ENCODE results near the gene BTBD9.
A peak's percentile ranks its signal among the peaks of the same experiment; 100 is the strongest.

BTBD9 gene

DNA sequence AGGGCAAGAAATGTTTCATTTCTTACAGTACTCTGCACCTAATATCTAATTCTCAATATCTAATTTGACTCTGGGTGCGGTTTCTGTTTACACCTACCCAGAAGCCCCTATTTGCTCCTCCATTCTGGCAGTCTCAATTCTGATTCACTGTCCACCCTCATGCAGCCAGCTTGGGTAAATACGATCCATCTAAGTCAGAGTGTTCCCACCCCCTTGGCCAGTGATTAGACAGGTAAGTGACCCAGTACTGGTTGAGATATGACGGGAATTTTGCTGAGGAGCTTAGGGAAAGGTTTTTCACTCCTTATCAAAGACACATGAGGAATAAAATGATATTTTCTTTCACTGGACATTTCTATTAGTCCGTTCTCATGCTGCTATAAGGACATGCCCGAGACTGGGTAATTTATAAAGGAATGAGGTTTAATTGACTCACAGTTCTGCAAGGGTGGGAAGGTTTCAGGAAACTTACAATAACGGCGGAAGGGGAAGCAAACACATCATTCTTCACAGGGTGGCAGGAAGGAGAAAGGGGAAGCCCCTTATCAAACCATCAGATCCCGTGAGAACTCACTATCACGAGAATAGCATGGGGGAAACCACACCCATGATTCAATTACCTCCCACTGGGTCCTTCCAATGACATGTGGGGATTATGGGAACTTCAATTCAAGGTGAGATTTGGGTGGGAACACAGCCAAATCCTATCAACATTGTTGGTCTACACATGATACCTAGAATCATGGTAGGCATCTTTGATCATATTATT lies 33.9 kb upstream of the BTBD9 start:
- in situ Hi-C loops (cut with HindIII; ENCODE audit: low sequenced_read_pairs), result no loop called here
- no peak overlapping the region for H3K4me3 ChIP-seq (ENCODE audit: low read depth, low read length)
- TF ChIP-seq, protein P1, sequence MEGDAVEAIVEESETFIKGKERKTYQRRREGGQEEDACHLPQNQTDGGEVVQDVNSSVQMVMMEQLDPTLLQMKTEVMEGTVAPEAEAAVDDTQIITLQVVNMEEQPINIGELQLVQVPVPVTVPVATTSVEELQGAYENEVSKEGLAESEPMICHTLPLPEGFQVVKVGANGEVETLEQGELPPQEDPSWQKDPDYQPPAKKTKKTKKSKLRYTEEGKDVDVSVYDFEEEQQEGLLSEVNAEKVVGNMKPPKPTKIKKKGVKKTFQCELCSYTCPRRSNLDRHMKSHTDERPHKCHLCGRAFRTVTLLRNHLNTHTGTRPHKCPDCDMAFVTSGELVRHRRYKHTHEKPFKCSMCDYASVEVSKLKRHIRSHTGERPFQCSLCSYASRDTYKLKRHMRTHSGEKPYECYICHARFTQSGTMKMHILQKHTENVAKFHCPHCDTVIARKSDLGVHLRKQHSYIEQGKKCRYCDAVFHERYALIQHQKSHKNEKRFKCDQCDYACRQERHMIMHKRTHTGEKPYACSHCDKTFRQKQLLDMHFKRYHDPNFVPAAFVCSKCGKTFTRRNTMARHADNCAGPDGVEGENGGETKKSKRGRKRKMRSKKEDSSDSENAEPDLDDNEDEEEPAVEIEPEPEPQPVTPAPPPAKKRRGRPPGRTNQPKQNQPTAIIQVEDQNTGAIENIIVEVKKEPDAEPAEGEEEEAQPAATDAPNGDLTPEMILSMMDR (IDR thresholded peaks at IDR 0.05; ENCODE audit: low read depth, low read length, missing control alignments), result no peak
- no peak for DNase-seq (ENCODE audit: low read depth)

DNA sequence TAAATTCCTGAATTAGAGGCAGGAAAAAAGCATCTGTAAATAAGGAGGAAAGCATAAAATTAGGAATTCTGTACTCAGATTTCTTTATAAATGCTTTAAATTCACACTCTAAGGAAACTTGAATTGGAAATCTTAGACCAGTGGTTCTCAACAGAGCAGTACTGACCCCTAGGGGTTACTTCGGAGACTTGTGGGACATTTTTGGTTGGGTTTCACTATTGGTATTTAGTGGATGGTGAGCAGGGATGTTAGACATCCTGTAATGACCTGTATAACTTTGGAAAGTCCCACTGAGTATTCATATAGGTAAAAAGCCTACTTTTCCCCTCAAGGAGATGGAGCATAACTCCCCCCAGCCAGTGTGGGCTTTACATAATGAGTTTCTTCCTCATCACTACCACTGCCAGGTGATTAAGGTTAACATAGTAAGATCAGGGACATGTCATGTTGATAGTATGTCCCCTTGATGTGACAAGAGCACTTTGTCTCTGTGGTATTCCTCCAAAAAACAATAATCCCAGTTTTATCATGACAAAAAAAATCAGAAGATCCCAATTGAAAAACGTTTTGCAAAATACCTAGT lies 32.2 kb upstream of the BTBD9 start:
- DNase-seq (ENCODE audit: low read depth), result peak; percentile 64
- TF ChIP-seq, protein P1 (IDR thresholded peaks at IDR 0.05; ENCODE audit: low read depth, low read length, missing control alignments), result peak; percentile 81
- in situ Hi-C loops (cut with HindIII; ENCODE audit: low sequenced_read_pairs), result no loop called here

DNA sequence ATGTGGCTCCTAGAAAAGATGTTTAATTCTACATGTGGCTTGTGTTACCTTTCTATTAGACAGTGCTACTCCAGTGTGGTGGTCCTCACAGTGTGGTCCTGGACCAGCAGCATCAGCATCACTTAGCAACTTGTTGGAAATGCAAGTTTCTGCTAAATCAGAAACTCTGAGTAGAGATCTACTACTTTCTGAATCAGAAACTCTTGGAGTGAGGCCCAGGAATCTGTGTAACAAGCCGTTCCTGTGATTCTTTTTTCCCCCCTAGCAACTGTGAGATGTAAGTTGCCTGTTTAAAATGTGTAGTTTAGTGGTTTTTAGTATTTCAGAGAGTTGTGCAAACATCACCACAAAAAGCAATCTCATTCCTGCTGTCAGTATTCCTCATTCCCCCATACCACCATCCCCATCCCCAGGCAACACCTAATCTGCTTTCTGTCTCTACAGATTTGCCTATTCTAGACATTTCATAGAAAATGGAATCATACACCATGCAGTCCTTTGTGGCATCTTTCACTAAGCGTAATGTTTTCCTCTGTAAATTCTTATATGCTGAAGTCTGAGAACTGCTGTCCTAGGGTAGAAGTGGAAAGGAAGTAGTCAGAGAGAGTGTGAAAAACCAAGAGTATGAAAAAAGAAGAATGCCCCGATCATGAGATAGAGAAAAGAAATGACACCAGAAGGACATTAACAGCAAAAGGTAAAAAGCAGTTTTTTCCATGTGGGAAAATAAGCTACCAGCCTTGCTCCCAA lies 18.9 kb upstream of the BTBD9 start:
- no peak for DNase-seq (ENCODE audit: low read depth)
- no peak overlapping the region for H3K4me3 ChIP-seq (ENCODE audit: low read depth, low read length)
- TF ChIP-seq, protein P1 (IDR thresholded peaks at IDR 0.05; ENCODE audit: low read depth, low read length, missing control alignments), result no peak
- in situ Hi-C loops (cut with HindIII; ENCODE audit: low sequenced_read_pairs), result no loop called here

More for the DNA sequence above, 32.2 kb upstream of the BTBD9 start:
- H3K4me3 ChIP-seq (ENCODE audit: low read depth, low read length), result no peak overlapping the region

DNA sequence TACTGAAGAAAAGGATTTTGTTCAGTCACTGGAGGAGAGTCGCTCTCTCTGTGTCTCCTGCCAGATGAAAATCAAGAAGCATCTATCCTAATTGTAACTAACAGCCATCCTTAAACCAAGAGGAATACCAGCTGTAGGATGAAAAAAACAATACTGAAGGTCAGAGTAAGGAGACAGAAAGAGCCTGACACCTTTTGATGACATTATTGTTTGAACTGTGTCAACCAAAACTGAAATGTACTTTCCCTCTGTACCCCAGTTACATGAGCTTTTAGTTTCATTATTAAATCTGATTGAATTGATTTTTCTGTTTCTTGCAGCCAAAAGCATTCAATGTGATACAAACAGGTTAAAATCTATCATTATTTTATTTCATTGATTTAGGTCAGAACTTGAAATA lies 17.2 kb upstream of the BTBD9 start:
- no peak for DNase-seq (ENCODE audit: low read depth)
- TF ChIP-seq, protein P1 (IDR thresholded peaks at IDR 0.05; ENCODE audit: low read depth, low read length, missing control alignments), result no peak
- in situ Hi-C loops (cut with HindIII; ENCODE audit: low sequenced_read_pairs), result no loop called here
- no peak overlapping the region for H3K4me3 ChIP-seq (ENCODE audit: low read depth, low read length)

DNA sequence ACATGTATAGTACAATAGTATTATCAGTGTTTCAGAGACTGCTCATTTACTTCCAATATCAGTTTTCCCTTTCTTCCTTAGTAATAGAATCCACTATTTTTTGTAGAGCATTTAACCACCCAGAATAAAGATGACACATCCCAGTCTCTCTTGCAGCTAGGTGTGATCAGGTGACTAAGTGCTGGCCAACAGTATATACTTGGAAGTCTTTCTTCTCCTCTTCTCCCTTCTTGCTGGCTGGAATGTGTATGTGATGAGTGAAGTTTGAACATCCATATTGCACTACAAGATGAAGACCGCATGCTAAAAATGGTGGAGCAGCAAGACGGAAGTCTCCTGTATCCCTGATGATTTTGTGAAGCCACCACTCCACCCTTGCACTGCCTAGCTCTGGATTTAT lies 14.5 kb upstream of the BTBD9 start:
- in situ Hi-C loops (cut with HindIII; ENCODE audit: low sequenced_read_pairs), result no loop called here
- H3K4me3 ChIP-seq (ENCODE audit: low read depth, low read length), result no peak overlapping the region
- TF ChIP-seq, protein P1 (IDR thresholded peaks at IDR 0.05; ENCODE audit: low read depth, low read length, missing control alignments), result no peak
- DNase-seq (ENCODE audit: low read depth), result no peak

DNA sequence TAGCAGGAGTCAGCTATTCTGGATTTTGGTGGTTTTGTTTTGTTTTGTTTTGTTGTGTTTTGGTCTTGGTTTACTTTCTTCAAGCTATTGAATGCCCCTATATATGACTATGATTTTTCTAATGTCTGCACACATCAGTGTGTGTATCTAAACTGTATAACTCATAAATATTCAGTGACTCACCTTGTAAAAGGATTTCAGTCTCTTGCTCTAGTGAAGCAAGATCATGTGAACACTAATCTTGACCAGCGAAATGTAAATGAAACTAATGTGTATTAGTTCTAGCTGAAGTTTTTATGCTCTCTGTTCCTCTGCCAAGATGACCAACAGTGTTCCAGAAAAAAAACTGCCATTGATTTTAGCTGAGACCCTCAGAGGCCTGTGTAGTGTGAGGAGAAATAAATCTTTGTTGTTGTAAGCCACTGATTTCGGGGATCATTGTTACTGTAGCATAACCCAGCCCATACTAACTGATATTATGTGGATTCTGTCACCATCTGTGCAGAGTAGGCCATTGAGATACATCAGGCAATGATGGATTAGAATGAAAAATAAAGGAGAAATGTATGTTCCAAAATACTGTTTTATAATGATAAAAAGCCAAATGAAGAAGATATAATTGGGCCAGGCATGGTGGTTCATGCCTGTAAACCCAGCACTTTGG lies 11.5 kb upstream of the BTBD9 start:
- no peak overlapping the region for H3K4me3 ChIP-seq (ENCODE audit: low read depth, low read length)
- in situ Hi-C loops (cut with HindIII; ENCODE audit: low sequenced_read_pairs), result no loop called here
- no peak for DNase-seq (ENCODE audit: low read depth)
- TF ChIP-seq, protein P1 (IDR thresholded peaks at IDR 0.05; ENCODE audit: low read depth, low read length, missing control alignments), result no peak
